ENCODE results near the gene TARBP2.
"Not testable (repeated sequence)": the region's sequence is repeated elsewhere in the genome, so short reads cannot be mapped to it uniquely, and the experiment has no call there.

Gene TARBP2

DNA sequence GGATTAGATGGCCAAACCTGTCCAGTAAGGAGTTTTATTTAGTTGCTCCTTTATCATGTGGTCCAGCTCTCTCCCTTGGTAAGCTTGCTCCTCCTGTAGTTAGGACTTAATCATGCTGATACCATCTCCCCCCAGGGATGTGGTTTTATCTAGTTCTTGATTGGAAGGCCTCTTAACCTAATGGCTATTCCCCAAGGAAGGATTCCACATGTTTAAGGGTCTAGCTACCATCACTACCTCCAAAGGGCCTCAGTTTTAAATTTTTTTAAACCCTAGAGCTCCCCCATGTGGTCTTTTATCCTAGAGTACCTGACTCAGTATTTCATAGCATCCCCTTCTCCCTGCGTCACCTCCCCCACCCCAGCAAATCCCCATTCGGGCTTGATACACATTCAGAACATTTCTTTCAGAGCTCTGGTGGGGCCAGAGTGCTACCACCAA lies 24.3 kb upstream of the TARBP2 start:
- no peak for DNase-seq

DNA sequence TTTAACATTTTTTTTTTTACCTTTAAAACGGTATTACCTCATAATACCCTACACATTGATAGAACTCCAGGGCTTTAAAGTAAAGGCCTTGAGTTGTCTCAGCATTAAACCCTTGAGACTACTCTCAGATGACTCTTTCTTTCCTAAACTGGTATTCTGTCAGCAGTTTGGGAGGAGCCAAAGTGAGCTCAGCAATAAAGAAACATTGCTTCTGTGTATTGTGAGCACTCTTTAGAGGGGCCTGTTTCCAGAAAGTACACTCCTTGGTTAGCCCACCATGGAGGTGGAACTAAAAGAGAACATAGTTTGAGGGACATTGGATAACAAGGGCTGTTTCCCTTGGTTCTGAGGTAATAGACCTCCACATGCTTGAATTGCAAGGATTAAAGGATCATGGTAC lies 22.2 kb upstream of the TARBP2 start:
- DNase-seq: no peak

DNA sequence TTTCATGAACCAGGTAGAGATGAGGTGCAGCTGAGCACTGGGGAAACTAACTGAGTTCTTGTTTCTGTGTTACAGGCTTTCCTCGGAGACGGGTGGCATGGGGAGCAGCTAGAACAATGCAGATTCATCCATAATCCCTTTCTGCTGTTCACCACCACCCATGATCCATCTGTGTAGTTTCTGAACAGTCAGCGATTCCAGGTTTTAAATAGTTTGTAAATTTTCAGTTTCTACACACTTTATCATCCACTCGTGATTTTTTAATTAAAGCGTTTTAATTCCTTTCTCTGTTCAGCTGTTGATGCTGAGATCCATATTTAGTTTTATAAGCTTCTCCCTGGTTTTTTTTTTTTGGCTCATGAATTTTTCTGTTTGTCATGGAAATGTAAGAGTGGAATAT lies 21.8 kb upstream of the TARBP2 start:
- DNase-seq: no peak

DNA sequence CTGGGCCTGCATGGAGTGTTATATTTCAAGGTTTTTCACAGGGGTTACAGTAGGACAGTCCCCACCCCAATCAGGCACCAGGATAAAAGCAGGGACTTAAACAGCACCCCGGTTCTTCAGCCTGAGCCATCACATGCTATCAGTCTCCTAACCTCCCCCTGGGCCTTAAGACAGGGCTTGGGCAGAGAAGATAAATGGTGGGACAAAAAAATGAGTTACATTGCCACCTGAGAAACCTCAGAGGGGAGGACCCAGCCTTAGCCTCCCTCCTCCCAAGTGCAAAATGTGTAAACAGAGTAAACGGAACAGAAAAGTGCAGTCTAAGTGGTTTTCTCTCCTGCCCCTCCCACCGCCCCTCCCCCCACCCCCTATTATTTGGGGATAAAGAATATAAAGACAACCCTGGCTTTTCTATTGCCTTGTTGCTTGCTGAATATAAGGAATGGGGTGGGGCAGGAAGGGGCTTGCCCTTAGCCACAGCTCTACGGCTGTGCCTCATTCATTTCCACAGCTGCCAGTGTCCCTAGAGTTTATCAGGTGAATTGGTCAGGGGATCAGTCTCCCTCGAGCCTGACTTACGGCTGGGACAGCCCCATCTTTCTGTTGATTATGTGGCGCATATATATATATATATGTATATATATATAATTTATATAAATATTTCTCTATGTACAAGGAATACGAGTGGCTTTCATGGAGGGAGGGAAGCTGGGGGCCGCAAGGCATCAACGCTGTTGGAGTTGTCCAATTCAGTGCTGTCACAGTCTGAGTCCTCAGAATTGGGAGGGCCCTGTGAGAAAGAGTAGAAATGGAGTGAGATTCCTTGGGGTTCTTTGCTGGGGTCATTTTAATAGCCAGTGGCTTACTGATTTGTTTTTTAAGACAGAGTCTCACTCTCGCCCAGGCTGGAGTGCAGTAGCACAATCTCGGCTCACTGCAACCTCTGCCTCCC lies 20.3 kb upstream of the TARBP2 start:
- DNase-seq: no peak

DNA sequence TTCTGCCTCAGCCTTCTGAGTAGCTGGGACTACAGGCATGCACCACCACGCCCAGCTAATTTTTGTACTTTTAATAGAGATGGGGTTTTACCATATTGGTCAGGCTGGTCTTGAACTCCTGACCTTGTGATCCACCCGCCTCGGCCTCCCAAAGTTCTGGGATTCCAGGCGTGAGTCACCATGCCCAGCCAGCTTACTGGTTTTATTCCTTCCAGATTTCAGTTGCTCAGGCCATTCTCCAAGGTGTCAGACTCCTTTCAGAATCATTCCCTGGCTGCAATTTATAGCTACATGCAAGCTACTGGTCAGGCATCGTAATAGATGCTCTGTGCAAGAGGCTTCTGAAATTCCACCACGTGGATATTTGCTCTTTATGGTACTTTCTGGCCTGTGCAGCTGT lies 19.6 kb upstream of the TARBP2 start:
- DNase-seq: not testable (repeated sequence)

DNA sequence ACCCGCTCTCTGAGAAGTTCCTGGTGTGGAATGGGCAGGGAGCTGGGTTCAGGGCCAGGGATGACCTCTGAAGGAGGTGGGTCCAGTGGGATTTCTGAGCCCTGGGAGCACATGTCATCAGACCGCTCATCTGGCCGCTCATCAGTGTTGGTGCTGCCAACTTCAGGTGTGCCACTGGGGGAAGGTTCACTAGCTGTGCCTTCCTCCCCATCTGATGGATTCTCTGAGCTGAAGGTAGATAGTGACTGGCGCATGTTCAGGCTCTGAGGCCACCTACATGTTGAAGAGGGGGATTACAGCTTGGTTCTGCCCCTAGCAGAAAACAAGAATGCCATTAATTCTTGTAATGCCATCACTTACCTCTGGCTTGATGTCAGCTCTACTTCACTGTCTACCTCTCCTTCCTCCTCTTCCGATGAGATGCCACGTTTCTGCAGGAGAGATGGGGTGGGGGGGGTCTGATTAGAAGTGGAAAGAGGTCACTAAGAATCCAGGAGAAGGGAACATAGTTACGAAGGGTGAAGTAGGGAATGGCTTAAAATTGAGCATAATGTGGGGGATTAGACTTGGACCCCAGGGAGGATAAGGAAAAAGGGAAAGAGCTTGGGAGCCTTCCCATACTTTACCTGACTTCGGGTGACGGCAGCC lies 19.0 kb upstream of the TARBP2 start:
- DNase-seq: peak in 1 of 5 experiments; percentile 39

DNA sequence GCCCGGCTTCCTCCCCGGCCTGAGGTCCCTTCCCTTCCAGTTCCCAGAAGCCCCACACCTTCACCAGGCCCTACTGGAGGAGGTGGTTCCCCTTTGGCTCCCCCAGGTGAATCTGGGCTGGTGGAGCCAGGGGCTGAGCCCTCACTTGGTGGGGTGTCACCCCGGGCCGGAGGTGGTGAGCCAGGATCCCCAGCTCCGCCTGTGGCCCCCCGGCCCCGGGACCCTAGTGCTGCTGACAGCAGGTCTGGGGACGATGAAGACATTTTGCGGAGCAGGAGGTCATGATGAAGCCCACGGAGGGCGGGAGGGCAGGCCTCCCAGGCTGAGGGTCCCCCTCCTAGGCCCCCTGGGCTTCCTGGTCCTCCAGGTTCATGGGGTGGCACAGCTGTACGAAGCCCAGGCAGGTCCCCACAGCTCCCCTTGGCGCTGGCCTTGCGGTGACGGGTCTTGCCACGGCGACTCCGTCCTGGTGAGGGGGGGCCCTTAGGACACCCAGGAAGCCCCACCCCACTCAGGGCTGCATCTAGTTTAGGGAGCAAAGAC lies 18.4 kb upstream of the TARBP2 start:
- no peak for DNase-seq

DNA sequence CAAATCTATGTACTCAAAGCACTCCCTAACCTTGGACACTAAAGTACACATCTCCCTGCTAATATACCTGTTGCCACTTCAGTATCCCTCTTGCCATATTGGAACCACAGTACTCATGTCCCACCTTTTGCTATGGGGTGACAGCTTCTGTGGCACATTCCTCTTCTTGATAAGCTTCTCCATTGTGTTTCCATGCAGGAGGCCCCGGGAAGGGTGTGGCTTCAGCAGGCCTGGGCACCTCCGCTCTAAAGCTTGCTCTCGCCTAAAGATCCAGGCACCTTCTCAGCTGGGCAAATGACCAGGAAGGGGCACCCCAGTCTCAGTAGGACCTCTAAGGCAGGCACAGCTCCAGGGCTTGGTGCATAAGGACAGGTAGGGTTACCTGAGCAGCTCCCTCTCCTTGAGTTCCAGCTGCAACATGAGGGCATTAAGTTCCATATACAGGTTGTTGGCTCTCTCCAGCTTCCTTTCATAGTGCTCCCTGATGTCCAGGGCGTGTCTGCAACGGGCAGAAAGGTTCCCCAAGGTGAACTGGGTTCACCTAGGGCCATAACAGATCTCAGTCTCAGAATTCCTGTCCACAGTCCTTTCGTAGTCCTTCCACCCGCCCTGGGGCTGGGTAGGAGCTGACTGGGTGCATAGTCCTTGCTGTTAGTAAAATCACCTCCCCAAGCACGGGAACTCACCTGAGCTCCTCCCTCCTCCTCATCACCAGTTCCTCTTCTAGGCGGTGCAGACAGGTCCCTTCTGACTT lies 17.7 kb upstream of the TARBP2 start:
- no peak for DNase-seq

DNA sequence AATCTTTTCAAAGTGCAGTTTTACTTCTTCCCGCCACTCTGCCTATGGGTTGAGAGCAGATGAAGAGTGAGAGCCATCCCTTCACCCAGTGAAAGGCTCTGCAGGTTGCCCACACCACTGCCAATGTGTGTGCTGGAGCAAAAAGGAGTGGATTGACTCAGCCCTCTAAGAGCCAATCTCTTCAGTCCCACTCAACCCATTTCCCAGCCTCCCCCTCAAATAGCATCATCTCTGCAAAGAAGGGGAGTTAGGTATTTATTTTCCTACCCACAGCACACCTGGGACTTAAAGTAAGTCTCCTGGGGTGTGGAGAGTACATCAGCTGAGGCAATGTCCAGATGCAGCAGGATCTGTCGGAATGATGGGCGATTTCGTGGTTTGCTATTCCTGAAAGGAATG lies 17.1 kb upstream of the TARBP2 start:
- DNase-seq: no peak

DNA sequence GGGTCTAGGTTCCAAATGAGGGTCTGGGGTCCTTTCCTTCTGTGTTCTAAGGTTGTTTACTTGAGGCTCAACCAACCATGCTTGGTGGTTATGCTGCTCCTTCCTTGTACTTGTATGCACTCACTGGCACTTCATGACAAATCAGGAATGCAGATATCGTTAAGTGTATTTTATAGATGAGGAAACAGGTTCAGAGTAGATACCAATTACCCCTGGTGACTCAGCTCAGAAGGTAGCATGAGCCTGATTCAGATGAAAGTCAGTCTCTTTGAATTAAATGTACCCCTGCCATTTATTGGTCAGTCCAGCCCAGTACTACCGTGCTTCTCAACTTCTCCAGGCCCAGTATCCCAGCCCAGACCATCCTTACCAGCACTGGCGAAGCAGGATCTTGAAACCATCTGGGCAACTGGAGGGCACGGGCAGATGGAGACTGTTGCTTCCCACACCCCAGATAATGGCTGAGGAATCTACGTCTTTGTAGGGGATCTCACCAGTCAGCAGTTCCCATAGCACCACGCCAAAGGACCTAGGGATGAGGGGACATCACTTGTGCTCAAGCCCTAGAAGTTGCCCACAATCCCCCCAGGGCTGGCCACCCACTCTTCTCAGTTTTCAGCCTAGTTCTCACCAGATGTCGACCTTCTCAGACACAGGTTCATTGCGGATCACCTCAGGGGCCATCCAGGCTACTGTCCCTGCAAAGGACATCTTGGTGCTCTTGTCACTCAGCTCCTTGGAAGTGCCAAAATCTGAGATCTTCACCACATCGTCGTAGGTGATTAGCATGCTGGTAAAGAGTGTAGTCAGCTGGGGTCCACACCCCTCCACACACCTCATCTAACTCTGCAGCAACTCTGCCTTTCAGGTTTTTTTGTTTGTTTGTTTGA lies 16.2 kb upstream of the TARBP2 start:
- DNase-seq: no peak

DNA sequence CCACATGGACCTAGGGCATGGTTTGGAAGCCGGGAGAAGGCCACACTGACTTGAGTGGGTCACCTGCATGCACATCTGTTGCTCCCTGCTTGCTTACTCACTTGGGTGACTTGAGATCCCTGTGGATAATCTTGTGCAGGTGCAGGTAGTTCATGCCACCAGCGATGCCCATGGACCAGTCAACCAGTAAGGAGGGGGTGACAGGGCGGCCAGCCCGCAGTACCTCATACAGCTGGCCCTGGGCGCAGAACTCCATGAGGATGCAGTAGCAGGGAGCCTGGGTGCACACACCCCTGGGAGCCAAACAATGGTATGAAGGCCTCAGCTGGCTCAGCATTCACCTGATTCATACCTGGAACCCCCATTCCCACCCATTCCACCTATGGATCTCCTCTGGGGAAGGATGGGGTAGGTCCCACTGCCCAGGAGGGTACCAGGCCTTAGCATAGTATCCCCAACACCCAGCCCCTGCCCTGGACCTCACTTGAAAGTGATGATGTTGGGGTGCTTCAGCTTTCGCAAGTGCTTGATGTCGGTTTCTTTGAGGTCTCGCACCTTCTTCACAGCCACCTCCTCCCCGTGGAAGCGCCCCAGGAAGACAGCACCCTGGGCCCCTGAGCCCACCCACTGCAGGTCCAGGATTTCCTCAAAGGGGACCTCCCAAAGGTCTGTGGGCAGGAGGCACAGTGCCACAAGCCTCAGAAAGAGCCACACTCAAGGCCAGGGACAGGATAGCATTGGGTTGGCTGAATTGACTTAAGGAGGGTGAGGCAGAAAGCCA lies 14.9 kb upstream of the TARBP2 start:
- DNase-seq: no peak

DNA sequence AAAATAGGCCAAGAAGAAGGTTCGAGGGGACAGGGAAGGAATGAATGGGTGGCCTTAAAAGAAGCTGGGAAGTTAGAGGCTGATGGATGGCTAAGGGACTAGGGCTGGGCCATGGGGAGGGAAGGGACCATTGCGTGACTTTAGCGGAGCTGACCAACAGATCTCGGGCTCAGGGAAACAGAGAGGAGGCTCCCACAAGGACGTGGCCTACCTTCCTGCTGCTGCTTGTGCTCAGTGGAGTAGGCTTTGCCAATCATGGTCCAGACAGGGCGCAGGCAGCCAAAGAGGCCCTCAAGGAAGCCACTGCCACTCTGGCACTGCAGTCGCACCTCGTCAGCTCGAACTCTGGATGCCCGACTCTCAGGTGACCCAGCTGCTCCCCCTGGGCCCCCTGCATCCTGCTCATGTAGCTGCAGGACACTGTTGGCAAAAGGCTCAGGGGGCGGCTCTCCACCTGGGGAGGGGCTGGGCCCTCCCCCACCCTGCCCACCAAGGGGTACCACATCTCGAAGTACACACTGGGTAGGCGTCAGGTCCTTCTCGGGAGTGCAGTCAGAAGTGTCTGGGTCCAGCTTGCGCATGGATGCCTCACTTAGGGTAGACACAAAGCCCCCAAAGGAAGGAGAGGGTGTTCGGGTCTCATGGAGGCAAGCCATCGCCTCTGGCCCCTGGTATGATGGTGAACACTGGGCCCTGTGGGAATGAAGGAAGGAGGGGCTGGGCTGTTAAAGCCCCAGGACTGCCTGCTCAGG lies 14.2 kb upstream of the TARBP2 start:
- DNase-seq: no peak

DNA sequence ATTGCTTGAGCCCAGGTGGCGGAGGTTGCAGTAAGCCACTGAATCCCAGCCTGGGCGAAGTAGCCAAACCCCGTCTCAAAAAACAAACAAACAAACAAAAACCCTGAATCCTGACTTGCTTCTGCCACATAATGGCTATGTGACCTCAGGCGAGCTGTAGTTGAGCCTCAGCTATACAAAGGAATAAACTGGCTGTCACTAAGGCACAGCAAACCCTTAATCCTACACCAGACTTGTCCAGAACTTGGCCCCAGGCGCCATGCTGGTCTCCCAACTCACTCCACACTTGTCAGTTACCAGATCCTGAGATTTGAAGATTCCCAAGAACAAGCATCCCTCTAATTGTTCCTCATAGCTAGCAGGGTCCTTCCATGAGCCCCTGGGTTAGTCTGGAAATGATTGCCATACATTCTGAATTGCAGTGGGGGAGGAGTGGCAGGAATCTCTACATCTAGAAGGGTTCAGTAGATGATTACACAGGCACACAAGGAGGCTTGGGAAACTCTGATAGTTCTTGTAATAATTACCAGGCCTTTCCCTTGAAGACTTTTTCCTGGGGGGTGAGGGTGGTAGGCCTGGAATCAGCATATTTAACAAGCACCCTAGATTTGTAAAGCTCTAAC lies 11.7 kb upstream of the TARBP2 start:
- DNase-seq: no peak

DNA sequence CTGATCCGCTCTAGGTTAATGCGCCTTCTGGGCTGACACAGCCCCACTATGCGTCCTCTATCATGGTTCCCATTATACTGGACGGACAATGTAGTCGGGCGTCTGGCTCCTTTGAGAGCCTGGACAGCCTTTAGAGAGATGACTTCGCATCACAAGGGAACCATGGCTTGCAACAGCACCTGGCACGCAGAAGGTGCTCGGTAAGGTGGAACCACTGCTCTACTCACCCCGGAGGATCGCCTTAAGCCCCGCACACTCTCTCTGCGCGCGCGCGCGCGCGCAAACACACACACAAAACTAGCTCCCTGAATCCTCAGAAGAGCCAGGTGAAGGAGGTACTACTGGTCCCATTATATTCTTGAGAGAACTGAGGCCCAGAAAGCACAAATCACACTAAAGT lies 8.9 kb upstream of the TARBP2 start:
- no peak for DNase-seq

DNA sequence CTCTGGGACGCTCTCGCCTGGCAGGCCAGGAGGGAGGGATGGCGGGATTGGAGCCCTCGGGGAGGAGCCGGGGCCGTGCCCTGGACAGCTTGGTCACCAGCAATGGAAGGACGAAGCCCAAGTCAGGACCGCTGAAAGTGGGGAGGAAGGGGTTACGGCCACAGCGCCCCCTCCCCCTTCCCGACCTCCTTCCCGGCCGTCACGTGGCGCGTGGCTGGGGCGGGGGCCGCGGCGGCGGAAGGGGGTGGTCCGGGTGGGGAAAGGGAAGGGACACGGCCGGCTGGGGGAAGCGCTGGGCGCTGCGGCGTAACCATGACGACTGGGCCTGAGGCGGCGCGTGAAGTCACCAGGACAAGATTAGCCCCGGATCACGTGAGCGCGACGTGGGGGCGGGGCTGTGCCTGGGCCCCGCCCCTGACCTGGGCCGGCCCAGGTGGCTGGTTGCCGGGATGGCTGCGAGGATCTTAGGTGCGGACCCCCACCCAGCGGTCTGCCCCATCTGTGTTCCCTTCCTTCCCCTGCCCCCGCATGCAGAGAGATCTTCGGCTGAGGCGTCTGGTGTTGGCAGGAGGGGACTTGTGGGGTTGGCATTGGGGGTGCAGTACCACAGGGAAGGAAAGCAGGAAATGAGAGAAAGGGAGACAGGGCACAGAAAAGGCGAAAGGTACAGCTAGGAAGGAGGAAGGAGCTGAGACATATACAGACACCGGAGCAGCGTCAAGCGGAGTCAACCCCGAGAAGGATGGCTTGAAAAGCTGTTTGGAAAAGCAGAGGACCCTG lies 8.1 kb upstream of the TARBP2 start:
- peak; percentile 74 to 81 (median 78) for DNase-seq

DNA sequence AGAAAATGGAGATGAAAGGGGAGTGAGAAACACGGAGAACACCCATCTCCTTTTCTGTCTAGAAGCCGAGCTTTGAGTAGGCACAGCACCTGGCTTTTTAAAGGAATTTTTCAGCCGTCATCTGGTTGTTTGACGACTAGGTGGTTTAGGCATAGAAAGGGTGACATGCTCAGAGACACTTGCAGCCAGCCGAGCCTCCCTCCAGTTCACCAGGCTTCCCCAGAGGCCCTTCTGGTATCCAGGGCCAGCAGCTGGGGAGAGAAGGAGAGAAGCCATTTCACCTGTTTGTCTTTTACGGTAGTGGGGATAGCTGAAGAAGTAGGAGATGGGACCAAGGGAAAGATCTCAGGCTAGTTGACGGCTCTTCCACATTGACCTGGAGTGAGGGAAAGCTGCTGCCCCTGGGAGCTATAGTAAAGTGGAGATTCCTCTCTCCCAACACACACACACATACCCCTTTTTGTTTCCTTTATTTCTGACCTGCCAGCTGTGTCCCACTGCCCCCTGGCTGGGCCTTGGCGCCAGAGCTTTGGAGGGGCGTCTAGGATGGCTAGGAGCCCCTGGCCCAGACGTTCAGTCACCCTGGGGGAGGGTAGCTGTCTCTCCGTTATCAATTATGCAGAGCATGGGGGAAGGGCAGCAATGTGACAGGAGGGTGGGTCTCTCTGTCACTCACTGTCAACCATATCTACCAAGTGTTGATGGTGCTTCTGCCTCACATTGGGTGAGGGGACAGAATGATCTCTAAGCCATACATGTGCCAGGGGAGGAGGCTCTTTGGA lies 7.3 kb upstream of the TARBP2 start:
- DNase-seq: no peak

DNA sequence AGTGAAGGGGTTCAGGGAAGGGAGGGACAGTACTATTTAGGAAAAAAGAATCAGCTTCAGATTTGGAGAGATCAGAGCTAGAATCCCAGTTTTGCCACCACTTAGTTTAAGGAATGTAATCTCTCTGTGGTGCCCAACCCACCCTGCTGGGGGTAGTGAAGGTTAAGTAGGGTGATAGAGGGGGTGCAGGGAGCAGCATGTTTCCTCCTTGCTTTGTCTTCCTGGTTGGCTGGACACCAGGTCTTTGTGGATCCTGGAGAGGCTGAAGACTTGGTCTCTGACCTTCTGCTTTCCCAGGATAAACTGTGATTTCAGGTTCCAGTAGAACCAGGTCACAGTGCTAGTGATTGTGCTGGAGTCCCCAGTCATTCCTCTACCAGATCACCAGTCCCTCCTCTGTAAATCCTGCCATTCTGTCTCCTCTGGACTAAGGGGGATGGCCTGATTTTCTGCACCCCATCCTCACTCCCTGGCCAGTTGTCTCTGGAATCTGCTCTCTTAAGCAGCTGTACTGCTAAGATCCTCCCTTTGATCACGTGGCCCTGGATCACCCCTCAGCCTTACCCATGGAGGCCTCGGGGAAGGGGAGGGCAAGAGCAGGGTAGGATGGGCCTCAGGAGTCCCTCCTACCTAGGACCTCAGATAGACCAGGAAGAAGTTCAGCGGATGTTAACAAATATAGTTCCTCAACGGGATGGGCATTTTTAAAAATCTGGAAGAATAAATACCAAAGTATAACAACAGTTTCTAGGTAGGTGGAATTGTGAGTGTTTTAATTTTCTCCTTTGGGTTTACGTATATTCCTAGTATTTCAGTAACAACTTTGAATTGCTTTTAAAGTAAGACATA lies 5.0 kb upstream of the TARBP2 start:
- DNase-seq: no peak

DNA sequence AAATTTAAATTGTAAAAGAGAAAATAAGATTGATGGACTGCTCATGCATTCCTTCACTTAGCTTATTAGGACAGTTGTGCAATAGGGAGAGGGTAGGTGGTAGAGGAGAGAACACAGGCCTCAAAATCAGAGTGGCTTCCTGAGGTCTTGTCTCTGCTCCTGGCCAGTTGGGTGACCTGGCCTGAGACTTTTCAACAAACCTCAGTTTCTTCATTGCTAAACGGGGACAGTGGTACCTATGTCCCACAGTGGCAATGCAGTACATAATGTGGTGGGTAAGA lies 4.4 kb upstream of the TARBP2 start:
- no peak for DNase-seq
